Heart left ventricle (tissue), 16 donors: ENCODE data around the gene VAMP2. TPM values are rescaled to one million over a fixed set of nuclear protein-coding genes. Genes with fewer than 3 reads are reported as not detected.

Source experiments
- ATAC-seq, 4 donors: fragments of 200-7000 bp; cut with Tn5 transposase; one replicate each; pipeline ENCODE4 v1.9.1; 2020 to 2022; ENCODE audit warnings: moderate library complexity in 4 of 4, mild to moderate bottlenecking in 3 of 4, moderate number of reproducible peaks in 1 of 4
- DNase-seq, 5 donors: peaks; one replicate each; pipeline ENCODE4 v3.0.0-alpha.2; 2020
- H3K27ac ChIP-seq, 12 donors: fragments of 200-600 bp; sonication (generic) in 4 of 12; one replicate each; pipeline versions ENCODE4 v1.5.0 to v1.8.0; 2016 to 2022; ENCODE audit warnings: mild to moderate bottlenecking in 2 of 12
- H3K27me3 ChIP-seq, 9 donors: fragments of 200-600 bp; sonication (generic) in 2 of 9; one replicate each; pipeline versions ENCODE4 v1.5.1 to v1.8.0; 2016 to 2022; ENCODE audit warnings: mild to moderate bottlenecking in 3 of 9
- H3K36me3 ChIP-seq, 9 donors: fragments of 200-600 bp; sonication (generic) in 2 of 9; one replicate each; pipeline versions ENCODE4 v1.5.0 to v1.8.0; 2018 to 2022; ENCODE audit warnings: mild to moderate bottlenecking in 2 of 9
- H3K4me1 ChIP-seq, 12 donors: fragments of 200-600 bp; sonication (generic) in 4 of 12; one replicate each; pipeline versions ENCODE4 v1.5.0 to v1.8.0; 2016 to 2022; ENCODE audit warnings: mild to moderate bottlenecking in 3 of 12
- H3K4me3 ChIP-seq, 12 donors: fragments of 200-600 bp; sonication (generic) in 4 of 12; one replicate each; pipeline versions ENCODE4 v1.5.0 to v1.8.0; 2017 to 2022; ENCODE audit warnings: mild to moderate bottlenecking in 9 of 12, moderate library complexity in 4 of 12
- H3K9me3 ChIP-seq, 12 donors: fragments of 200-600 bp; sonication (generic) in 4 of 12; one replicate each; pipeline versions ENCODE4 v1.5.0 to v1.8.0; 2016 to 2022; ENCODE audit warnings: mild to moderate bottlenecking in 1 of 12
- POLR2A ChIP-seq, 2 donors: fragments of 450-650 bp; IDR thresholded peaks; one replicate each; pipeline ENCODE4 v1.6.1; 2017; ENCODE audit warnings: antibody characterized with exemption in 2 of 2, mild to moderate bottlenecking in 2 of 2, moderate library complexity in 2 of 2
- WGBS, 4 donors: extraction: QIAGEN DNeasy Blood & Tissue Kit in 2 of 4; methylation state at CpG; one replicate each; pipeline versions ENCODE4 v1.1.5 to v1.1.7; 2013 to 2018; 5-methylcytosine and 5-hydroxymethylcytosine counted together
- intact Hi-C, 10 donors: fragments of 100-400 bp; cut with DNase I; formaldehyde crosslinking; loops; one replicate each; pipeline versions ENCODE4 v1.11.1 to v1.14.2; 2022
- polyA plus RNA-seq, 2 donors: library from polyadenylated mRNA; stranded (reverse); fragments of 200-250 nt; gene quantifications; one replicate each; pipeline ENCODE4 v1.2.3, GENCODE V29; 2013
- total RNA-seq, 9 donors: library from RNA; depleted of rRNA in 2 of 9; stranded (reverse); fragments of >200 nt in 2 of 9; fragmentation: NEBNext Ultra II Directional in 3 of 9; extraction: Animal tissue kit (Norgen Biotek cat#: 25700) in 3 of 9; gene quantifications; one replicate each; pipeline versions ENCODE4 v1.1.0 to v1.2.4, GENCODE V29; 2016 to 2023
- TF ChIP-seq, protein P1 (sequence below), 12 donors: fragments of 200-600 bp; sonication (generic) in 4 of 12; IDR thresholded peaks; one replicate each; pipeline versions ENCODE4 v1.5.0 to v1.8.0; 2018 to 2022; ENCODE audit warnings: antibody characterized with exemption in 12 of 12, mild to moderate bottlenecking in 5 of 12
- donor health status: ischemic (EF 13 %, LVEDD 7.1; RV severe dilation, severe dysfunction).
- donor health status: healthy with polysubstance abuse.
- donor health status: DM: no; HTN: yes; CAD: no.
- donor health status: DM: no; HTN: no; CAD: no.
- donor health status: ischemic (EF 25% LVEDD 6.9; RV normal size, moderate dysfunction).
- donor health status: ischemic (EF 25% LVEDD 5.7; RV mildly dilated, moderate dysfunction).
- donor health status: healthy.
- donor health status: DM: yes; HTN: yes; CAD: no.
- donor health status: ischemic (EF 35%, LVEDD 5.7; RV mildly dilated, moderate dysfunction).
- donor health status: nonischemic (EF 11% LVEDD 7.7; RV severe dilation, severe dysfunction).
- donor health status: DM: yes; HTN: yes; CAD: no.
- donor health status: PGD.
- donor health status: ischemic (EF 29% LVEDD 5.4; RV normal size, mild dysfunction).
- donor health status: nonischemic (EF 23%, LVEDD 6.1; RV moderate dilation, normal function).

The VAMP2 gene
- total and polyA plus RNA-seq, 11 donors: 21.5 to 67.2 (median 50.6) TPM

DNA sequence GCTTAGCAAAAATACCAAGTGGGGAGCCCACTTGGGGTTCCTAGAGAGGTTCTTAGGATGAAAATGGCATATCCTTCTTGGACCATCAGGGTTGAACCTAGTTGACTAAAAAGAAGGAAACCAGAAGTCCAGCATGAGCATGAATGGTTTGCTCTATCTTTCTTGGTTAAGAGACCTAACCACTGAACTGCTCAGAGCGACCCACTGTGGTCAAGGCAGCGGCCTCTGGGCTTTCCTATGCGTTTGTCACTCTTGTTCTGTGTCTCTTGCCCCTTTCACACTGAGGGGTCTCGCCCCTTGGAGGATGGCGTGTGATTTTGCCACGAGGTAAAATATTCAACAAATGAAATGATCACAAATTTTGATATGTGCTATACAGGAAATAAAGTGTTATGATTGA is 27.8 kb upstream of the VAMP2 start:
- H3K36me3 ChIP-seq: no peaks in the 10 kb centered on the region
- intact Hi-C loops: loop anchor here in 1 of 10 donors (10.0 kb wide), 1 partner anchor 184 kb away; the partner anchor contains the start of gene KRABD2
- DNase-seq (peak in 1 of 5 donors; percentile 34), ATAC-seq (no peak)
- peaks cover 6 to 53% (median 35%) of the 10 kb centered on the region in 12 donors for H3K4me1 ChIP-seq
- no peak for TF ChIP-seq POLR2A (IDR thresholded peaks at IDR 0.05)
- TF ChIP-seq, protein P1, sequence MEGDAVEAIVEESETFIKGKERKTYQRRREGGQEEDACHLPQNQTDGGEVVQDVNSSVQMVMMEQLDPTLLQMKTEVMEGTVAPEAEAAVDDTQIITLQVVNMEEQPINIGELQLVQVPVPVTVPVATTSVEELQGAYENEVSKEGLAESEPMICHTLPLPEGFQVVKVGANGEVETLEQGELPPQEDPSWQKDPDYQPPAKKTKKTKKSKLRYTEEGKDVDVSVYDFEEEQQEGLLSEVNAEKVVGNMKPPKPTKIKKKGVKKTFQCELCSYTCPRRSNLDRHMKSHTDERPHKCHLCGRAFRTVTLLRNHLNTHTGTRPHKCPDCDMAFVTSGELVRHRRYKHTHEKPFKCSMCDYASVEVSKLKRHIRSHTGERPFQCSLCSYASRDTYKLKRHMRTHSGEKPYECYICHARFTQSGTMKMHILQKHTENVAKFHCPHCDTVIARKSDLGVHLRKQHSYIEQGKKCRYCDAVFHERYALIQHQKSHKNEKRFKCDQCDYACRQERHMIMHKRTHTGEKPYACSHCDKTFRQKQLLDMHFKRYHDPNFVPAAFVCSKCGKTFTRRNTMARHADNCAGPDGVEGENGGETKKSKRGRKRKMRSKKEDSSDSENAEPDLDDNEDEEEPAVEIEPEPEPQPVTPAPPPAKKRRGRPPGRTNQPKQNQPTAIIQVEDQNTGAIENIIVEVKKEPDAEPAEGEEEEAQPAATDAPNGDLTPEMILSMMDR (IDR thresholded peaks at IDR 0.05): no peak
- peak overlapping the region in 9 of 12 donors; percentile 61 to 96 (median 87) for H3K4me3 ChIP-seq
- no peaks in the 10 kb centered on the region for H3K27me3 ChIP-seq
- no peaks in the 10 kb centered on the region for H3K9me3 ChIP-seq
- H3K27ac ChIP-seq: peak overlapping the region in 11 of 12 donors; percentile 43 to 99 (median 95)
- 32 to 47% (median 43%) methylated on average over 6 of the region's 6 CpGs for WGBS, 4 donors

DNA sequence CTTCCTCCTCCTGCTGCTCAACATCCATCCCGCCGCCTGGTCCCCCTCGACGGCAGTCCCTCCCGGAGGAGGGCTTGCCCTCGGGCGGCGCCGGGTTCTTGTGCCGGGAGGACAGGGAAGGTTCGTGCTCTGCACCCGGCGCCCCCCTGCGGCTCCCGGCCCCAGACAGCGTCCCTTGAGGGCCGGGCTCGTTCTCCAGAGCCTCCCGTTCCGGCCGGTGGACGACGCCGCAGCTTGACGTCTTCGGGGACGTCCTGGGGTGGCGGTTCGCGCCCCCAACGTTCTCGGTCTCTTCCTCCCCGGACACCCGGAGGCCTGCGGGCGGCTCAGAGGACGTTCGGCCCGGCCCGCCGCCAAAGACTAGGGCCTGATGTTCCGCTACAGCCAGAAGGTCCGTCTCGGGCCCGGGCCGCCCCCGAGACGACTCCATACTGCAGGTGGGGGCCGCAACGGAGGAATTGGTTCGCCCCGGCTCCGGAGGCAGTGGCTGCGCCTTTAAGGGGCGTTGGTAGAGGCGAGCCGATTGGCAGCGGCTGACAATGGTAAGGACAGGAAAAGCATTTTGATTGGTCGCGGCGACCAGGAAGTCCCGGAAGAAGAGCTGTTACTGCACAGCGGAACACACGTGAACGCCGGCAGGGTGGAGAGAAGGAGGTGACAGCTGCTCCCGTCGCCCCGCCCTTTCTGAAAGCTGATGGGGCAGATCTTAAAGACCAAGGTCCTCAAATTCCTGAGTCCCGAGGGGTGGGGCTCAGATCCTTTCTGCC is 27.1 kb upstream of the VAMP2 start, which contains the start of gene BORCS6:
TSS of gene BORCS6 (minus strand) at position 470 of the 767 bp plus-strand sequence. CDS start at position 430, 40 bp downstream.
- Histone ChIP-seq H3K9me3 (no peaks in the 10 kb centered on the region), H3K36me3 (no peaks in the 10 kb centered on the region), H3K4me3 (peak within 1 kb of the TSS; percentile 57 to 96 (median 82)), H3K27me3 (no peaks in the 10 kb centered on the region), H3K4me1 (peaks cover 6 to 54% (median 35%) of the 10 kb centered on the region in 12 donors), H3K27ac (peak within 1 kb of the TSS; percentile 87 to 99 (median 96))
- peak; percentile 97 to 99 (median 98) for DNase-seq
- intact Hi-C loops: loop anchor here in 5 of 10 donors (5.0 to 10.0 kb wide), 5 partner anchors 55 to 185 kb away; partner anchors contain the start of genes CTC1 (in 1 of the 5), HES7 (in 1 of the 5), KRABD2 (in 1 of the 5) and PFAS (in 1 of the 5)
- 0 to 1% (median 0%) methylated on average over 49 to 70 of the region's 70 CpGs for WGBS, 4 donors
- ATAC-seq: peak; percentile 68 to 83 (median 78)
- TF ChIP-seq POLR2A (IDR thresholded peaks at IDR 0.05): peak in 1 of 2 donors; percentile 88
- TF ChIP-seq, protein P1 (IDR thresholded peaks at IDR 0.05): peak in 5 of 12 donors; percentile 10 to 23 (median 12)

DNA sequence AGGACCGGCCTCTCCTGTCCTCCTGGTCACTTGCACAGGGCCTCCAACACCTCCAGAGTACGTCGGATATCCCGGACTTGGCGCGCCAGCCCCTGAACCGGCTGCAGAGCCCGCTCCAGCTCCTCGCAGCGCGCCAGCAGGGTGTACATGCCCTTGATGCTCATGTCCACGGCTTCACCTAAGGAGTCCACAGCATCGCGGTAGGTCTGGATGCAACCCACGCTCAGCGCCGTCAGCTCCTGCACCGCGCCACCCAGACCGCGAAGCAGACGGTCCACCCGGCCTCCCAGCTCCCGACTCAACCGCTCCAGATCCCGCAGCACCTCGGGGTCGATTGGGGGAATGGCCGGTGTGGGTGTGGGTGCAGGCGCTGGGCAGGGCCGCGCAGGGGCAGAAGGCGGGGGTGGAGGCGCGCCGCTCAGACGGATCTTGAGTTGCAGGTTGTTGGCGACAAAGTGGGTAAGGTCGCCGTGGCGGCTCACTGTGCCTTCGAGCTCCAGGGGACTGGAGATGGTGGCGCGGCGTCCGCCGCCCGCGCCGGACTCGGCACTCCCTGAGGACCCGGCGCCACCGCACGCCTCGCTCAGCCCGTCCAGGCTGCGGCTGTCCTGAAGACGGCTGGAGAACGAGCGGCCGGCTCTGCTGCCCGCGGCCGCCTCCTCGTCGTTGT is 26.4 kb upstream of the VAMP2 start:
- Histone ChIP-seq H3K27ac (peak overlapping the region; percentile 87 to 99 (median 96)), H3K4me1 (peaks cover 6 to 54% (median 35%) of the 10 kb centered on the region in 12 donors), H3K4me3 (peak overlapping the region; percentile 57 to 96 (median 82)), H3K27me3 (no peaks in the 10 kb centered on the region), H3K9me3 (no peaks in the 10 kb centered on the region), H3K36me3 (no peaks in the 10 kb centered on the region)
- peak; percentile 33 to 73 (median 45) for DNase-seq
- 1 to 9% (median 3%) methylated on average over 15 to 67 of the region's 67 CpGs for WGBS, 4 donors
- intact Hi-C loops: loop anchor here in 4 of 10 donors (5.0 to 10.0 kb wide), 4 partner anchors 54 to 108 kb away; partner anchors contain the start of genes CTC1 (in 1 of the 4), HES7 (in 1 of the 4), PFAS (in 1 of the 4) and SLC25A35 (in 1 of the 4)
- ATAC-seq: no peak
- TF ChIP-seq POLR2A (IDR thresholded peaks at IDR 0.05): no peak
- TF ChIP-seq, protein P1 (IDR thresholded peaks at IDR 0.05): no peak
